SK-N-SH treated with all-trans-retinoic acid at 6 μM for 48 hours (cell line): Measurements from ENCODE around the gene SLC25A26.

Experiments
- RARB ChIP-seq: fragments of 250-450 bp; sonication (Bioruptor Pico); IDR thresholded peaks from 2 replicates; pipeline ENCODE4 v1.8.0; 2021; ENCODE audit warnings: mild to moderate bottlenecking, moderate library complexity
- ZFP30 ChIP-seq: fragments of 450-650 bp; formaldehyde crosslinking; IDR thresholded peaks from 2 replicates; pipeline ENCODE4 v1.5.0; 2022; ENCODE audit warnings: mild to moderate bottlenecking, moderate library complexity
- TF ChIP-seq, protein P1 (sequence below): fragments of 250-450 bp; sonication (Bioruptor Pico); IDR thresholded peaks from 2 replicates; pipeline ENCODE4 v1.8.0; 2021; ENCODE audit warnings: low read depth, mild to moderate bottlenecking, moderate library complexity, borderline replicate concordance

- no peak for TF ChIP-seq RARB (CRISPR knock-in tag)
- no peak for TF ChIP-seq ZFP30 (CRISPR knock-in tag)
- TF ChIP-seq, protein P1, sequence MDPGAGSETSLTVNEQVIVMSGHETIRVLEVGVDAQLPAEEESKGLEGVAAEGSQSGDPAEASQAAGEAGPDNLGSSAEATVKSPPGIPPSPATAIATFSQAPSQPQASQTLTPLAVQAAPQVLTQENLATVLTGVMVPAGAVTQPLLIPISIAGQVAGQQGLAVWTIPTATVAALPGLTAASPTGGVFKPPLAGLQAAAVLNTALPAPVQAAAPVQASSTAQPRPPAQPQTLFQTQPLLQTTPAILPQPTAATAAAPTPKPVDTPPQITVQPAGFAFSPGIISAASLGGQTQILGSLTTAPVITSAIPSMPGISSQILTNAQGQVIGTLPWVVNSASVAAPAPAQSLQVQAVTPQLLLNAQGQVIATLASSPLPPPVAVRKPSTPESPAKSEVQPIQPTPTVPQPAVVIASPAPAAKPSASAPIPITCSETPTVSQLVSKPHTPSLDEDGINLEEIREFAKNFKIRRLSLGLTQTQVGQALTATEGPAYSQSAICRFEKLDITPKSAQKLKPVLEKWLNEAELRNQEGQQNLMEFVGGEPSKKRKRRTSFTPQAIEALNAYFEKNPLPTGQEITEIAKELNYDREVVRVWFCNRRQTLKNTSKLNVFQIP (CRISPR knock-in tag), result no peak
Measured at GRCh38 chr3:66298591-66298990, 77.8 kb downstream of the SLC25A26 start.
